SK-N-SH (cell line): ENCODE data around the gene DACH1. TPM values are rescaled to one million over a fixed set of nuclear protein-coding genes. Genes with fewer than 3 reads are reported as not detected.
A peak's percentile ranks its signal among the peaks of the same experiment; 100 is the strongest.

Experiments used
- CTCF ChIA-PET: fragments of 300-600, 350-600 bp; formaldehyde crosslinking; extraction: SDS; loops from one replicate; lab custom pipeline; 2021; lab: Yijun Ruan, JAX
- POLR2A ChIA-PET: fragments of 350-600 bp; sonication (Branson Sonifier 250); formaldehyde crosslinking; extraction: SDS; loops from one replicate; lab custom pipeline; 2020; ENCODE audit warnings: antibody characterized with exemption, inconsistent platforms; lab: Yijun Ruan, JAX
- DNase-seq: peaks from one replicate; pipeline ENCODE4 v3.0.0; 2012
- H2AFZ ChIP-seq: fragments of 200-600 bp; sonication (generic); 2 replicates; pipeline ENCODE4 v1.8.1; 2016; ENCODE audit warnings: antibody characterized with exemption, mild to moderate bottlenecking, low read depth
- H3F3A ChIP-seq: fragments of 200-600 bp; sonication (generic); replicated peaks from 2 replicates; pipeline ENCODE3; 2016; ENCODE audit warnings: antibody characterized with exemption, mild to moderate bottlenecking; ENCODE audit not compliant: insufficient read depth
- H3K27ac ChIP-seq, 2 experiments: fragments of 200-500 bp in 1 of 2; fragments of 200-600 bp in 1 of 2; sonication (Bioruptor generic) in 1 of 2; sonication (generic), shearing (Covaris generic) in 1 of 2; 2 replicates each; pipeline versions ENCODE4 v1.5.1 to v1.6.1; 2014 to 2016; ENCODE audit warnings: low read depth in 2 of 2, inconsistent platforms in 1 of 2, low read length in 1 of 2, mild to moderate bottlenecking in 1 of 2, mixed read lengths in 1 of 2
- H3K27me3 ChIP-seq: fragments of 200-600 bp; sonication (generic), shearing (Covaris generic); 2 replicates; pipeline ENCODE4 v1.6.1; 2016; ENCODE audit warnings: mixed run types; ENCODE audit not compliant: insufficient read depth
- H3K36me3 ChIP-seq, 2 experiments: fragments of 200-500 bp in 1 of 2; fragments of 200-600 bp in 1 of 2; sonication (Bioruptor generic) in 1 of 2; sonication (generic) in 1 of 2; replicated peaks in 1 of 2; 2 replicates each; pipeline versions ENCODE3 to v1.5.1; 2014 to 2016; ENCODE audit warnings: low read length in 1 of 2, mild to moderate bottlenecking in 1 of 2; ENCODE audit not compliant: insufficient read depth in 2 of 2, control insufficient read depth in 1 of 2
- H3K4me1 ChIP-seq, 2 experiments: fragments of 200-500 bp in 1 of 2; fragments of 200-600 bp in 1 of 2; sonication (Bioruptor generic) in 1 of 2; sonication (generic), shearing (Covaris generic) in 1 of 2; 2 replicates each; pipeline versions ENCODE4 v1.5.1 to v1.6.1; 2014 to 2016; ENCODE audit warnings: low read depth in 1 of 2, low read length in 1 of 2, mixed run types in 1 of 2; ENCODE audit not compliant: insufficient read depth in 2 of 2, control insufficient read depth in 1 of 2
- H3K4me2 ChIP-seq: fragments of 200-600 bp; sonication (generic), shearing (Covaris generic); 2 replicates; pipeline ENCODE4 v1.6.1; 2017; ENCODE audit warnings: mixed run types
- H3K4me3 ChIP-seq, 2 experiments: fragments of 200-500 bp in 1 of 2; fragments of 200-600 bp in 1 of 2; sonication (Bioruptor generic) in 1 of 2; sonication (generic), shearing (Covaris generic) in 1 of 2; 2 replicates each; pipeline versions ENCODE4 v1.5.1 to v1.8.1; 2014 to 2016; ENCODE audit warnings: low read depth in 2 of 2, inconsistent platforms in 1 of 2, low read length in 1 of 2, mild to moderate bottlenecking in 1 of 2, mixed read lengths in 1 of 2, moderate library complexity in 1 of 2
- H3K79me2 ChIP-seq: fragments of 200-600 bp; sonication (generic); 2 replicates; pipeline ENCODE4 v1.8.1; 2017; ENCODE audit warnings: mild to moderate bottlenecking; ENCODE audit not compliant: insufficient read depth
- H3K9ac ChIP-seq: fragments of 200-600 bp; sonication (generic); 2 replicates; pipeline ENCODE4 v1.6.1; 2017; ENCODE audit warnings: mixed run types
- H3K9me2 ChIP-seq: fragments of 200-600 bp; sonication (generic); 2 replicates; pipeline ENCODE4 v1.6.1; 2017; ENCODE audit warnings: mixed run types
- H3K9me3 ChIP-seq: fragments of 200-600 bp; sonication (generic); 2 replicates; pipeline ENCODE4 v1.6.1; 2017; ENCODE audit warnings: mixed run types, mild to moderate bottlenecking, moderate library complexity
- H4K20me1 ChIP-seq: fragments of 200-600 bp; sonication (generic); 2 replicates; pipeline ENCODE4 v1.6.1; 2017; ENCODE audit warnings: mild to moderate bottlenecking, mixed run types; ENCODE audit not compliant: insufficient read depth
- GATA2 ChIP-seq: sonication (generic); formaldehyde crosslinking; IDR thresholded peaks from 2 replicates; pipeline ENCODE4 v1.5.0; 2020; ENCODE audit warnings: mild to moderate bottlenecking, missing genetic modification reagents
- RCOR1 ChIP-seq: fragments of 150-350 bp; IDR thresholded peaks from 2 replicates; pipeline ENCODE4 v1.6.1; 2017; ENCODE audit warnings: antibody characterized with exemption, low read length
- REST ChIP-seq: IDR thresholded peaks from 2 replicates; pipeline ENCODE4 v1.6.1; 2012; ENCODE audit warnings: mild to moderate bottlenecking, low read depth, low read length, moderate library complexity
- SIN3A ChIP-seq: IDR thresholded peaks from 2 replicates; pipeline ENCODE4 v1.6.1; 2012; ENCODE audit warnings: low read depth, mild to moderate bottlenecking, low read length, moderate library complexity, borderline replicate concordance
- SMC3 ChIP-seq: IDR thresholded peaks from 2 replicates; pipeline ENCODE4 v1.6.1; 2012; ENCODE audit warnings: low read depth, low read length, improper control_type of control experiment
- USF2 ChIP-seq: fragments of 150-350 bp; IDR thresholded peaks from 2 replicates; pipeline ENCODE4 v1.6.1; 2017; ENCODE audit warnings: antibody characterized with exemption, low read length, low read depth, borderline replicate concordance
- WGBS: methylation state at CpG from one replicate; pipeline ENCODE4 v1.1.6; 2017; ENCODE audit warnings: low lambda C conversion rate; 5-methylcytosine and 5-hydroxymethylcytosine counted together
- polyA plus RNA-seq, 3 experiments: library from polyadenylated mRNA; depleted of rRNA; stranded (reverse); fragments of >200 nt; gene quantifications; 2 replicates each; pipeline ENCODE4 v1.2.3, GENCODE V29; 2012

Gene DACH1
- polyA plus RNA-seq, 1 of the 3 experiments (the other 2 are of a cell fraction), result 0.21 TPM

- no peaks in the 10 kb centered on the region for H3K9me3 ChIP-seq
- no peaks in the 10 kb centered on the region for H4K20me1 ChIP-seq
- WGBS, result 76% methylated on average over 3 of the region's 3 CpGs
- no peak overlapping the region for H3K4me2 ChIP-seq
- no peak overlapping the region for H3K4me3 ChIP-seq
- no peak overlapping the region for H3K9ac ChIP-seq
- no peaks in the 10 kb centered on the region for H3K36me3 ChIP-seq
- CTCF ChIA-PET, result interaction anchor here (0.6 kb wide), 2 partner anchors 16 to 244 kb away, joined by 3 read pairs; no protein-coding TSS in a partner anchor
- peaks cover 0 to 2% of the 10 kb centered on the region in 2 experiments; a peak in 1 of 4 replicates for H3K4me1 ChIP-seq
- H3K27me3 ChIP-seq, result no peaks in the 10 kb centered on the region
- no peak overlapping the region for H3K27ac ChIP-seq
- H3K9me2 ChIP-seq, result no peaks in the 10 kb centered on the region
- H3K79me2 ChIP-seq, result no peaks in the 10 kb centered on the region
- no peak for DNase-seq
- TF ChIP-seq SIN3A (no peak), REST (no peak), SMC3 (no peak), RCOR1 (no peak)
- POLR2A ChIA-PET, result no interaction called here
- no peaks in the 10 kb centered on the region for H3F3A ChIP-seq
- no peak overlapping the region for H2AFZ ChIP-seq
Observed at GRCh38 chr13:71611292-71611691, 255.7 kb downstream of the DACH1 start.

- DNase-seq, result no peak
- no peaks in the 10 kb centered on the region for H3F3A ChIP-seq
- H3K79me2 ChIP-seq, result no peaks in the 10 kb centered on the region
- no peaks in the 10 kb centered on the region for H3K36me3 ChIP-seq
- CTCF ChIA-PET, result interaction anchor here (0.6 kb wide), 2 partner anchors 16 to 245 kb away, joined by 3 read pairs; no protein-coding TSS in a partner anchor
- no peak overlapping the region for H2AFZ ChIP-seq
- no peak overlapping the region for H3K4me2 ChIP-seq
- H3K27ac ChIP-seq, result 0 out of 4 replicates have a peak overlapping the region, but pooled peaks of 1 of the 2 experiments have one; percentile 19
- peaks cover 0 to 2% of the 10 kb centered on the region in 2 experiments; a peak in 1 of 4 replicates for H3K4me1 ChIP-seq
- no peaks in the 10 kb centered on the region for H3K9me2 ChIP-seq
- H3K27me3 ChIP-seq, result no peaks in the 10 kb centered on the region
- 52% methylated on average over 5 of the region's 5 CpGs for whole genome bisulfite sequencing
- TF ChIP-seq GATA2 (peak; percentile 73), USF2 (no peak), RCOR1 (0 out of 2 replicates have a peak, but pooled peaks have one; percentile 43)
- POLR2A ChIA-PET, result no interaction called here
- H4K20me1 ChIP-seq, result no peaks in the 10 kb centered on the region
- no peaks in the 10 kb centered on the region for H3K9me3 ChIP-seq
- no peak overlapping the region for H3K4me3 ChIP-seq
- no peak overlapping the region for H3K9ac ChIP-seq
Observed at GRCh38 chr13:71610876-71611275, 256.1 kb downstream of the DACH1 start.
